ENCODE measurements around the gene SLC25A38. TPM values are rescaled to one million over a fixed set of nuclear protein-coding genes. Genes with fewer than 3 reads are reported as not detected.
A peak's percentile ranks its signal among the peaks of the same experiment; 100 is the strongest.

Gene SLC25A38
- total RNA-seq, 1 donor: 29.6 TPM

DNA sequence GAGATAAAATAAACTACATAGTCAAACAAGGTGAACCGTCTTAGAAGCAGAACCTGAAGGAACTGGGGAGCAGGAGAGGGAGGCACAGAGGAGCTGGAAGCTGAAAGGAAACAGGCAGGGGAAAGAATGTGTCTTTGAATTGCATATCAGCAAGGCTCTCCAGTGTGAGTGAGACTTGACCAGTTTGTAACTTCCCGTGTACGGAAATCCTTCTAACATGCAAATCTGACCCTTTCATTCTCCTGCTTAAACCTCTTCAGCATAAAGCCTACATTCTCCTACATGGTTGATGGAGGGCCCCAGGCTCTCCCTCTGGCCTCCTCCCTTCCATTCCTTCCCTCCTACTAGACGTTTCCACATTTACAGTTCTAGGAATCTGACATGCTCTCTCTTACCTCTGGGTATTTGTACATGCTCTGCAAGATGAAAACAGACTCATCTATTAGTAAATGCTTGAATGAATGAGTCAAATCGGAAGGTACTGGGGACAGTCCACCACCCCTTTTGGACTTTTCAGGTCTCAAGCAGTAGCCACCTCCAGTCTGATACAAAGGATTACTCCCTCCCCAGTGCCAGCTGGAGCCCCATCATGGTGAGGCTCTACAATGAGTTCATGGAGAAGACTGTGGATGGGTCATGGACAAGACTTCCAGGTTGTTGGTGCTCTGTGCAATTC lies 6.1 kb upstream of the SLC25A38 start:
- DNase-seq (ENCODE audit: low read depth in 2 of 3, low spot score in 2 of 3): no peak

DNA sequence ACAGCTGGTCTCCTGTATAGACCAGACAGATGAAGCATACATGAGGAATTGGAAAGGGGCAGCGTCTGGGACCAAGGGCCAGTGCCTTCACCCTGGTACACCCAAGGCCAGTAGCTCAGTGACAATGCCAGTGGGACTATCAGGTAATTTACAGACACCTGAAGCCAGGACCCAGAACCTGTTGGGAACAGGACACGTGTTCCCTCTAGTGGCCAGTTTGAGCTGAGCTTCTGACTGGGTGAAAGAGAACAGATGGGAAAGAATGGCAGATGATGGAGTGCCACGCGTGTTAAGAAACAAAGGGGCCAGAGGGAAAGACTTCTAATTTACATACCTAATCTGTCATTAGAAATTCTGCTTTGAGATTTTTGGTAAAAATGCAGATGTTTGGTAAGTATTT lies 5.1 kb upstream of the SLC25A38 start:
- peak; percentile 29 to 71 (median 48) for DNase-seq (ENCODE audit: low read depth in 2 of 3, low spot score in 2 of 3)

DNA sequence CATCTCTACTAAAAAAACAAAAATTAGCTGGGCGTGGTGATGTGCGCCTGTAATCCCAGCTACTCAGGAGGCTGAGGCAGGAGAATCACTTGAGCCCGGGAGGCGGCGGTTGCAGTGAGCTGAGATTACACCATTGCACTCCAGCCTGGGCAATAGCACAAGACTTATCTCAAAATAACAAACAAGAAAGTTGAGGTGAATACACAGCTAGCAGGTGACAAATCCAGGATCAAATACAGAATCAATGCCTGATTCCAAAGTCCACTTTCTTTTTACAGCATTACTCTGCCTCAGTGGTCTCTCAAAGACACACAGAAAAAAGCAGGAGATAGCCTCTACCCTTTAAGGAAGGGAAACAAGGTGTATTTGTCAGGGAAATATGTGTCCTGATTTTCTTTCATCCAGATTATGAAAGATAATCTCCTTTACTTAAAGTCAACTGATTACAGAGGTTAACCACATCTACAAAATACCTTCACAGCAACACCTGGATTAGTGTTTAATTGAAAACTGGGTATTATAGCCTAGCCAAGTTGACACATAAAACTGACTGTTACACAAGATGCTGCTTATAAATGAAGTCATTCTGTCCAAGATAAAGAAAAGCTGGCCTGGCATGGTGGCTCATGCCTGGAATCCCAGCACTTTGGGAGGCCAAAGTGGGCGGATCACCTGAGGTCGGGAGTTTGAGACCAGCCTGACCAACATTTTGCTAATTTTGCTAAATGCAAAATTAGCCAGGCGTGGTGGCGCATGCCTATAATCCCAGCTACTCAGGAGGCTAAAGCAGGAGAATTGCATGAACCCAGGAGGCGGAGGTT lies 4.0 kb upstream of the SLC25A38 start:
- no peak for DNase-seq (ENCODE audit: low read depth in 2 of 3, low spot score in 2 of 3)

DNA sequence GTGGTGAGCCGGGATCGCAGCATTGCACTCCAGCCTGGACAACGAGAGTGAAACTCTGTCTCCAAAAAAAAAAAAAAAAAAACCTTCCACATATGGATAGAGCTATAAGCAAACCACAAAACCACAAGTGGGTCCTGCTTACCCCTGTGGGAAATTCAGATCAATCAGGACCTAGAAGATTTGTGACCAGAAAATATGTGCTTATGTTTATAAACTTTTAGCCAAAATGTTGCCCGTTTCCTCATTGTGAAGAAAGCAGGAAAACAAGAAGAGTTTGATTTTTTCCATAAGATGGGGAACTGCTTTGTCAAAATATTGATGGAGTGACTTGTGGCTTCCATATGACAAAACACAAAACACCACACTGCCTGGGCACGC lies 3.4 kb upstream of the SLC25A38 start:
- no peak for DNase-seq (ENCODE audit: low read depth in 2 of 3, low spot score in 2 of 3)

DNA sequence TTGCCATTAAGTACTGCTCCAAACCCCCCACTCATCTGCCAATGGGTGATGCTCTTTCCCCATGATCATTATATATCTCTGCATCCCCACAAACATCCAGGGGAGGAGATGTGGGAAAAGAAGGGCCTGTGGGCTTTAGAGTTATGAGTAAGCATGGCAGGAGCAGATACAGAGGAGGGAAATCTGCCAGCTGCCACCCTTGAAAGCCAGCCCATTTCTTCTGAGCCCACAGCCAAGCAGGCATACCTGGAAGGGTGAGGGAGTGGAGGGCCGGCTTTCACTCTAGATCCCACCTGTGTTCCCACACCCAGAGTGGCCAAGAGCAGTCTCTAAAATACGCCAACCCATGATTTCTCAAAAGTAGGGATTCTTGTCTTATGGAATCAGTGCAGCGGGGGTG lies 1.7 kb upstream of the SLC25A38 start:
- no peak for DNase-seq (ENCODE audit: low read depth in 2 of 3, low spot score in 2 of 3)

DNA sequence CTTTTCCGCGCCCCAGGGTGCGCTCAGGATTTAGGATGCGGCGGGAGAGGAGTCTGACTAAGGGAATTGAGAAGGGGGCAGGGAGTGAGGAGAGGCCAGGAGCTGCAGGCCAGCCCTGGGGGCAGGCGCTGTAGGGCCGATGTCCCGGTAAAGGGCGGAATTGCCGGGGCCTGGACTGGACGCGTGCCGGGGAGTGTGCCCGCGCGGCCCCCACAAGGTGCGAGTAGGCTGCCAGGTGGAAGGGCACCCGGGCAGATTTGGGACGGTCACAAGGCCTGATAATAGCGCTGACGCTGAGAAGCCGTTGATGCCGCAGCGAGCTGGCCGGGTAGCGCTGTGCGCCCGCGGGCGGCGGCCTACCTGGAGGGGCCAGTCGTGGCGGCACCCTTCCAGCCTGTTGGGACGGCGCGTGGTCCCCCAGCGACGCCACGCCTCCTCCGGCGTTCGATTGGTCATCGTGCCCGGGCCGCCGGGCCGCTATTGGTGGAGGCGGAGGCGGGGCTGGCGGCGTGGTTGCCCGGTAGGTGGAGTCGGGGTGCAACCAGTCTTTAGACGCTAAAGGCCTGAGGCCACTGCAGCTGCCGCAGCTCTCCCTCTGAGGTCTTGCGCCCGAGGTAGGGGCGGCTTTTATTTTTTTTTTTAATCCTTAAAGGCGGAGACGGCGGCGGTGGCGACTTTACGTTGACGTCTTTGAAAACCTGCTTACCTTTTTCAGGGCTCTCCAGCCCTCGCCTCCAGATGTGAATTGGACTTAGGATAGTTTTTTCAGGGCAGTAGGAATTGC lies 903 bp downstream of the SLC25A38 start:
- DNase-seq (ENCODE audit: low read depth in 2 of 3, low spot score in 2 of 3): peak; percentile 78 to 95 (median 93)

DNA sequence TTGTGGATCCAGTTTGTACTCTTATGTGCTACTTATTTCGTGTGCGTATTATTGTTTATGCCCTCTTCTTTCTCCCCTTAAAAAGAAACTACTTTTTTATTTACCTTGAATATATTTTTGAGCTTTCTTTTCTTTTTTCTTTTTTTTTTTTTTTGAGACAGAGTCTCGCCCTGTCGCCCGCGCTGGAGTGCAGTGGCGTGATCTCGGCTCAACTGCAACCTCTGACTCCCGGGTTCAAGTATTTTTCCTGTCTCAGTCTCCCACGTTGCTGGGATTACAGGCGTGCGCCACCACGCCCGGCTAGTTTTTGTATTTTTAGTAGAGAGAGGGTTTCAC lies 1.5 kb downstream of the SLC25A38 start:
- no peak for DNase-seq (ENCODE audit: low read depth in 2 of 3, low spot score in 2 of 3)

DNA sequence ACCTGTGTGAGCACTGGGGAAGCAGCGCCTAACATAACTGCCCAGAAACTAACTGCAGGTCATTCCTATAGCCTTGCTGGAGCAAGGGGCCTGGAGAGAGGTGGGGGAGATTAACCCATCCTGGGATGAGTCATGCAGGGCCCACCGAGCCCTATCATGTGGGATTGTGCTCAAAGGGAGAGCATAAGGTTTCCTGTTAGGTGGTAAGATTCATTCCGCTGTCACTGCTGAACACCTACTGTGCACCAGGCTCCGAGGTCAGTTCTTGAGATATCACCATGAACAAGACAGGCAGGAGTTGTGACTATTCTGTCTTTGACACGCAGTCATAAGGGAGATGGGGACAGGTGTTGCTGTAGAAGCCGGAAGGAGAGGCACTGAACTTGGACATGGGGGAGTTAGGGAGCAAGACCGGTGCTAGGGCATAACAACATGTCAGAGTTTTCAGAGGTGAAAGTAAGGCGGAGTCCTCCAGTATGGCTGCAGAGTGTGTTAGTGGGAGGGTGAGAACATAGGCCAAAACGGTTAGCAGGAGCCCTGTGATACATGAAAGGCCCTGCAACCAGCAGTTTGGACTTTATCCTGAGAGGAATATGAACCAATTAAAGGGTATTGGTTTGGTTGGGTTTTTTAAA lies 2.4 kb downstream of the SLC25A38 start:
- DNase-seq (ENCODE audit: low read depth in 2 of 3, low spot score in 2 of 3): no peak

DNA sequence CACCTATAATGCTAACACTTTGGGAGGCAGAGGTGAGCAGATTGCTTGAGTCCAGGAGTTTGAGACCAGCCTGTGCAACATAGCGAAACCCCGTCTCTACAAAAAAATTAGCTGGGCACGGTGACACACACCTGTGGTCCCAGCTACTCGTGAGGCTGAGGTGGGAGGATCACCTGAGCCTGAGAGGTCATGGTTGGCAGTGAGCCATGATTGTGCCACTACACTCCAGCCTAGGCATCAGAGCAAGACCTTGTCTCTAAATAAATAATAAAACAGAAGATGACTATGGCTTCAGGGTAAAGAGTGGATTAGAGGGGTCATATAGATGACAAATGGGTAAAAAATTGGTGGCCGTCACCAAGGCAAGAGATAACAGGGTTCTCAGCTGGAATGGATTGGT lies 3.1 kb downstream of the SLC25A38 start:
- DNase-seq (ENCODE audit: low read depth in 2 of 3, low spot score in 2 of 3): no peak

DNA sequence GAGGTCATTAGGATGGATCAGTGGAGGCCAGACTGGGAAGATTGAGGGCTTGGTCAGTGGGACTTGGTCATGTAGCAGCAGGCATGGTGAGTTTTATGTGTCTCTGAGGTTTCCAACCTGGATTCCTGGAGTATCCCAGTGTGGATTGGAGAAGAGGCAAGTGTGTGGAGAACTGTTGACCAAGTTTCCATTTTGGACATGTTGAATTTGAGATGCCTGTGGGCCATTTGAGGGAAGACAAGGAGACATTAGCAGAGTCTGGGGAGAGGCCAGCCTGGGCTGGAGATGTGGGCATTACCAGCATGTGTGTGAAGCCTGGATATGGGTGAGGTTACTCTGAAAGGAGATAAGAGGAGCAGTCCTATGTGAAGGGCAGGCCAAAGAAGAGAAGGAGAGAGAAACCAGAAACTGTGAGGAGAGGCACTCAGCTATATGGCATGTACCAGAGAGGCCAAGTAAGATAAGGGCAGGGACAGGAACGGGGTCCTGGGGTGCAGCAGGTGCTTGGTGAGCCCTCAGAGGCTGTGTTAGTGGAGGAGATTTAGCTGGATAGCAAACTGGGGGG lies 4.3 kb downstream of the SLC25A38 start:
- no peak for DNase-seq (ENCODE audit: low read depth in 2 of 3, low spot score in 2 of 3)

DNA sequence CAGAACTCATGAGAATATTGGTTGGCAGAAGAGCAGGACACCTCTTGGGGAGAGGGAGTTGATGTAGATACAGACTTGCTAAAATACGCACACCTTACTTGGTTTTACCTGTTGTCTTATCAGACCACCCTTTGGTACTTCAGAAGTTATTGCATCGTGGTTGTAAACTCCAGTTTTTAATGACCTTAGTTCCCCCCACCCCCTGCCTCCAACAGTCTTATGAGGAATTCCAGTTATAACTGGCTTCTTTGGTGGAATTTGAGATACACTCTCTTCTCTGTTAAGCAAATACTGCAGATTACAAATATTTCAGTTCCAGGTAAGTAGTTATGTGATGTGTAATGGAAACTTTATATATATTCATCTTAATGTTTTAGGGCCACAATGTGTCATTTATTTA lies 5.0 kb downstream of the SLC25A38 start:
- no peak for DNase-seq (ENCODE audit: low read depth in 2 of 3, low spot score in 2 of 3)

DNA sequence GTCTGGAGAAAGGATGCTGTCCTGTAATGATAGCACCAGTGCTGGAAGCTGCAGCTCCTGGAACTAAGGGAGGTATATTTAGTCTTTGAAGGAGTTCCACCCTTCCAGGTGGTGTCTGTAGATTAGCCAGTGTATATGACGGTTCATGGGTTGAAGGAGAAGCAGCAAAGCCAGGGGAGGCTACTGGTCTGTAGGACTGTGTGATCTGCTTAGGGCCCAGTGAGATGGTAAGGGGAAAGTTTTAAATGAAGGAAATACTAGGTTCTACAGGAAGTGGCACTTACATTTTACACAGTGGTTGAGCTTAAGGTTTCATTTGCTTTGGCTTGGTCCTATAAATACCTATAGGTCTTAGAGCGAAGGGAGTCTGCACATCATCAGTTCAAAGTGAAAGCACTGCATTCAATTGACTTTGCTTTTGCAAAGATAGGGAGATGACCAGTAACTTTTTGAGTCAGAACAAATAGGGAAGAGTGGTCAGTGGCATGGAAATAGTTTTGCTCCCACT lies 5.6 kb downstream of the SLC25A38 start:
- DNase-seq (ENCODE audit: low read depth in 2 of 3, low spot score in 2 of 3): no peak

DNA sequence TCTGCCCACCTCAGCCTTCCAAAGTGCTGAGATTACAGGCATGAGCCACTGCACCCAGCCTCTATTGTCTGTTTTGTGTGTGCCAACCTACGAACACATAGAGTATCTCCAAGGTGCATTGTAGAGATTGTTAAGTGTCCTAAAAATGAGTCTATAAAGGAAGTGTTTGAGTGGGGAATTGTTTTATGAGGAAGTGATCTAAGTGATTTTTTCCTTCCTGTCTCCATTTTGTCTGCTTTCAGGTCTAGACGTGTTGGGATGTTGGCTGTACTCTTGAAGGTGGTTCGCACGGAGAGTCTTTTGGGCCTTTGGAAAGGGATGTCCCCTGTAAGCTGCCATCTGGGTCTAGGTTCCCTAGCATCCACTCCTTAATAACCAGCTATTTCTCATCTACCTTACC lies 7.0 kb downstream of the SLC25A38 start:
- no peak for DNase-seq (ENCODE audit: low read depth in 2 of 3, low spot score in 2 of 3)

DNA sequence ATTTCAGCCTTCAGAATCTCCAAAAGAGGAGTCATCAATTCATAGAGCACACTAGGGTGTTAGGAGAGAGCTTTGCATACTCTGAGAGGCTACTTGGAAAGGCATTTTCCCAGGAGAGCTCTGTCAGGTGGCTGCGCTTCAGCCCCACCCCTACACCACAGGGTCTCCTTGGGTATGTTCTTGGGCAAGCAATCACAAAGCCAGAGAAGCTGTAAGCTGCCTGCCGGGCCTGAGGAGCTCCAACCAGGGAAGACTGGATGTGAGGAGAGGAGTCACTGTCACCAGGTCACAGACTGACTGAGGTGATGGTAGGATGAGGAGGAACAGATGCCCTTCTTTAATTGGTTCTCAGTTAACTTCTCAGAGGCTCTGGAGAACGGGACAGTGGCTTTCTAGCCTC lies 13.5 kb downstream of the SLC25A38 start:
- DNase-seq (ENCODE audit: low read depth in 2 of 3, low spot score in 2 of 3): no peak

DNA sequence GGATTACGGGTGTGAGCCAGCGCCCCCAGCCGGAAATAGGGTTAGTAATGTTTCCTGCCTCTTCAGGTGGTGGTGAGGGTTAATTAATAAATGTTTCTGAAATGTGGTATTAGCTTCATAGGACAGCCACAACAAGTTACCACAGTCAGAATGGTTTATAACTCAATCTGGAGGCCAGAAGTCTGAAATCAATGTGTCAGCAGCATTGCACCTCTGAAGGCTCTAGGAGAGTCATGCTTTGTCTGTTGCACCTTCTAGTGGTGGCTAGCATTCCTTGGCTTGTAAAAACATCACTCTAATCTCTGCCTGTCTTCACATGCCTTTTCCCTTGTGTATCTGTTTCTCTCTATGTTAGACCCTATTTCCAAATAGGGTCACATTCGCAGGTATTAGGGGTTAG lies 15.5 kb downstream of the SLC25A38 start:
- no peak for DNase-seq (ENCODE audit: low read depth in 2 of 3, low spot score in 2 of 3)

DNA sequence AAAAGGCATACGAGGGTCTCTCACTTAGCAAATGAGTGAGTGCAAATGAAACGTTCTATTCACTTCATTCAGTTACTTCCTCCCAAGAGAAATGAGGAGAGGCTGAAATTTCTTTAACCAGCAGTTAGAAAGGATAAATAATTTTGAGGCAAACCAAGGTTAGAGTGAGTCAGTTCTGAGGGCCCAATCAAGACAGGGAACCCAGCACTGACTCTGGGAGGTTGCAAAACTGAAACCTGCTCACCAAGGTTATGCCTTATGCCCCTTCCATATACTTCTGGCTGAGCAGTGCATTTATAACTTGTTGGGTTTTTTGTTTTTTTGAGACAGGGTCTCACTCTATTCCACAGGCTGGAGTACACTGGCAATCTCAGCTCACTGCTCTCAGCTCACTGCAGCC lies 18.8 kb downstream of the SLC25A38 start:
- DNase-seq (ENCODE audit: low read depth in 2 of 3, low spot score in 2 of 3): no peak

DNA sequence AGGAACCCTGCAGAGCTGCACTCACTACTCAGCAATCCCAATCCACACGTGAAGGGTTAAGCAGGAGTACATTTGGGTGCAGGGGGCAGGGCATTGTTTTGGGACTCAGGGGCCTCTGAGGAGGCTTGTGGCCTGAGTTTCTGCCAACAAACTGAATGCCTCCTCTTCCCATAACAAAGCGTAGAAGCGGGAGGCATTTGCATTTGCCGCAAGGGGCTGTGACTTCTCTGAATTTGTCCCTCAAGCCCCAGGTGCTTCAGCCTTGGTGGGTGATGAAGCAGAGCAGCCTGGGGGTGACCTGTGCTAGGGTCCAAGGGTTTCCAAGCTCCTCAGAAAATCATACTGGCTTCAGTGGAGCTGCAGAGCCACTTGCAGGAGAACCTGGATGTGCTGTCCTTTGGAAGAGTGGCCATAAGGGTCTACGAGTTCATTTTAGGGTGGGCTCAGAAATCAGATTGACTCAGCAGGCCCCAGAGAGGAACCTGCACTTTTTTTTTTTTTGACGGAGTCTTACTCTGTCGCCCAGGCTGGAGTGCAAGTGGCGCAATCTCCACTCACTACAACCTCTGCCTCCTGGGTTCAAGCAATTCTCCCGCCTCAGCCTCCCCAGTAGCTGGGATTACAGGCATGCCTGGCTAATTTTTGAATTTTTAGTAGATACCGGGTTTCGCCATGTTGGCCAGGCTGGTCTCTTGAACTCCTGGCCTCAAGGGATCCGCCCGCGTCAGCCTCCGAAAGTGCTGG lies 21.9 kb downstream of the SLC25A38 start:
- no peak for DNase-seq (ENCODE audit: low read depth in 2 of 3, low spot score in 2 of 3)

DNA sequence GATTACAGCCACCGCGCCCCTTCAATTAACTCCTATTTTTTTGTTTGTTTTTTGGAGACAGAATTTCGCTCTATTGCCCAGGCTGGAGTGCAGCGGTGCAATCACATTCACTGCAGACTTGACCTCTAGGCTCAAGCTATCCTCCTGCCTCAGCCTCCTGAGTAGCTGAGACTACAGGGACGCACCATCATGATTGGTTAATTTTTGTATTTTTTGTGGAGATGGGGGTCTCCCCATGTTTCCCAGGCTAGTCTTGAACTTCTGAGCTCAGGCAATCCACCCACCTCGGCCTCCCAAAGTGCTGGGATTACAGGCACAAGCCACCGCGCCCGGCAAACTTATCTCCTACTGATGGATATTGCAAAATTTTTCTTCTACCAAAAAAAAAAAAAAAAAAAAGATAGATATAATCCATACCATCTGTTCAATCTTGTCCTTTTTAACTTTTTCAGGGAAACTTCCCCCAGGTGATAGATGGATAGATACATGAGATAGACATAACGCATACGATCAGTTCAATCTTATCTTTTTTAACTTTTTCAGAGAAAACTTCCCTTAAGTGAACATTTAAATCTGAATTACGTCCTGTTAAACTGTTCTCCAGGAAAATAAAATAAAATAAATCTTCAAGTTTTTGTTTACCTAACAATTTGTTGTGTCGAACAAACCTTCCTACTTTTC lies 22.7 kb downstream of the SLC25A38 start:
- DNase-seq (ENCODE audit: low read depth in 2 of 3, low spot score in 2 of 3): no peak
